GM23248 (cell line): ENCODE data around the gene ALDH1L1. TPM values are rescaled to one million over a fixed set of nuclear protein-coding genes. Genes with fewer than 3 reads are reported as not detected.

ENCODE experiments used
- DNase-seq: peaks from one replicate; pipeline ENCODE4 v3.0.0-alpha.2; 2015
- H2AFZ ChIP-seq: fragments of 200-600 bp; sonication (generic); 2 replicates; pipeline ENCODE4 v1.6.1; 2016; ENCODE audit warnings: antibody characterized with exemption
- H3F3A ChIP-seq: fragments of 200-600 bp; sonication (generic); 2 replicates; pipeline ENCODE4 v1.6.1; 2016; ENCODE audit warnings: mild to moderate bottlenecking, antibody characterized with exemption, mixed run types; ENCODE audit not compliant: insufficient read depth
- H3K27ac ChIP-seq: fragments of 200-600 bp; sonication (generic); 2 replicates; pipeline ENCODE4 v1.5.1; 2016; ENCODE audit warnings: mild to moderate bottlenecking
- H3K27me3 ChIP-seq: fragments of 200-600 bp; sonication (generic); replicated peaks from 2 replicates; pipeline ENCODE4 v1.6.1; 2016; ENCODE audit warnings: mild to moderate bottlenecking; ENCODE audit not compliant: insufficient read depth
- H3K36me3 ChIP-seq: fragments of 200-600 bp; sonication (generic); 2 replicates; pipeline ENCODE4 v1.6.1; 2016; ENCODE audit warnings: low read depth, mild to moderate bottlenecking
- H3K4me1 ChIP-seq: fragments of 200-600 bp; sonication (generic); 2 replicates; pipeline ENCODE4 v1.6.1; 2016; ENCODE audit warnings: mild to moderate bottlenecking; ENCODE audit not compliant: insufficient read depth
- H3K4me2 ChIP-seq: fragments of 200-600 bp; sonication (generic); one replicate; pipeline ENCODE4 v1.6.1; 2016; ENCODE audit warnings: mild to moderate bottlenecking; ENCODE audit not compliant: unreplicated experiment
- H3K4me3 ChIP-seq: fragments of 200-600 bp; sonication (generic); 2 replicates; pipeline ENCODE4 v1.5.1; 2016; ENCODE audit warnings: mild to moderate bottlenecking
- H3K79me2 ChIP-seq: fragments of 200-600 bp; sonication (generic); 2 replicates; pipeline ENCODE4 v1.6.1; 2016; ENCODE audit warnings: mild to moderate bottlenecking; ENCODE audit not compliant: insufficient read depth
- H3K9ac ChIP-seq: fragments of 200-600 bp; sonication (generic); 2 replicates; pipeline ENCODE4 v1.6.1; 2016; ENCODE audit warnings: mild to moderate bottlenecking
- H3K9me2 ChIP-seq: fragments of 200-600 bp; sonication (generic); 2 replicates; pipeline ENCODE4 v1.6.1; 2016; ENCODE audit warnings: mixed run types, mild to moderate bottlenecking, moderate library complexity; ENCODE audit not compliant: insufficient read depth
- H3K9me3 ChIP-seq: fragments of 200-600 bp; sonication (generic); one replicate; pipeline ENCODE4 v1.6.1; 2017; ENCODE audit warnings: low read depth
- H4K20me1 ChIP-seq: fragments of 200-600 bp; sonication (generic); 2 replicates; pipeline ENCODE4 v1.6.0; 2016; ENCODE audit not compliant: insufficient read depth
- EZH2 ChIP-seq: fragments of 200-600 bp; sonication (generic); IDR thresholded peaks from 2 replicates; pipeline ENCODE4 v1.6.1; 2018; ENCODE audit warnings: antibody characterized with exemption, mild to moderate bottlenecking; ENCODE audit not compliant: insufficient read depth, poor library complexity, severe bottlenecking
- EZH2phosphoT487 ChIP-seq: fragments of 200-600 bp; sonication (generic); IDR thresholded peaks from 2 replicates; pipeline ENCODE4 v1.6.1; 2018; ENCODE audit warnings: antibody characterized with exemption, moderate library complexity, mild to moderate bottlenecking, low read depth; ENCODE audit not compliant: insufficient read depth
- WGBS, 2 experiments: methylation state at CpG; one replicate each; pipeline ENCODE4 v1.1.6; 2015 to 2017; ENCODE audit warnings: low lambda C conversion rate in 2 of 2, low coverage in 1 of 2; ENCODE audit errors: missing lambda C conversion rate in 2 of 2; 5-methylcytosine and 5-hydroxymethylcytosine counted together
- in situ Hi-C: fragments of 300-500 bp; cut with MboI; formaldehyde crosslinking; loops from 2 replicates; pipeline ENCODE4 v1.15.0; 2020
- polyA plus RNA-seq: library from polyadenylated mRNA; unstranded; fragments of >200 nt; fragmentation: Nextera tagmentation; extraction: Ambion mirVana; gene quantifications from 2 replicates; pipeline ENCODE4 v1.2.1, GENCODE V29; 2016
- total RNA-seq: library from RNA; depleted of rRNA; stranded (reverse); fragments of >200 nt; shearing (Covaris generic); gene quantifications from 2 replicates; pipeline ENCODE4 v1.2.3, GENCODE V29; 2014

Gene ALDH1L1
- total and polyA plus RNA-seq, 2 experiments from 2014 or later = not detected

DNA sequence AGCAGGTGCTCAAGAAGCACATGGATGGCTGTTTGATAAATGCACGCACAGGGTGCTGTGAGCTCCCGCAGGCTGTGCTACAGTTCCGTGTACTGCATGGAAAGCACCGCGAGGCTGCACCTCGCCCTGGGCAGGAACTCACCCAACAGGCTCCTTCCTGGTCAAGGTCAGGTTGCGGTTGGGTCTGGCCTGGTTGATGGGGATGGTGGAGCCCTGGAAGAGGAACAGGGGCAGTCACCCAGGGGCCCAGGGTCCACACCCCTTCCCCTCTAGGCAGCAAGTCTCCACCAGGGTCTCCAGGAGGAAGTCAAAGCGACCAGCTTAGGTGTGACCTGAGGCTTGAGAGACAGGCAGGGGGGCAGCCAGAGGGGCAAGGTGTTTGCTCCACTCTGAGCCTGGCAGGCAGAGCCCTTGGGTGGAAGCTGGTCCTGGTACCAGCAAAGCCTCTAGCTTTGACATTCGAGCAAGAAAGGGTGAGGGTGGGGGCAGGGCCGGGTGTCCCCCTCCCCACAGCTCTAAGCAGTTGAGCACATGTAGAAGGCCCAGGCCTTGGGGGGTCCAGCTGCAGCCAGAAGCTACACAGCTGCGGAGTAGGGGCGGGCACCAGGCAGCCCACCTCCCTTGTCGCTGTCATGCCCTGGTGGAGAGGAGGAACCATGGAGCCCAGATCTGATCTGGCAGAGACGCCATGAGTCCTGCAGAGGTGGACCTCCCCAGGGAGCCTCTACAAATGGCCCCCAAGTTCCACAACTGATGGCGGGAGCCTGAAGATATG, 50.1 kb downstream of the ALDH1L1 start:
- in situ Hi-C loops = loop anchor here (10.0 kb wide), 1 partner anchor 265 kb away; the partner anchor contains the start of gene CFAP100
- no peaks in the 10 kb centered on the region for H4K20me1 ChIP-seq
- H3F3A ChIP-seq = no peaks in the 10 kb centered on the region
- DNase-seq = no peak
- no peak overlapping the region for H3K27ac ChIP-seq
- H3K9me2 ChIP-seq = no peaks in the 10 kb centered on the region
- peaks cover 6% of the 10 kb centered on the region; the same call in 1 of the 2 replicates for H3K27me3 ChIP-seq
- no peak overlapping the region for H3K9ac ChIP-seq
- no peak overlapping the region for H2AFZ ChIP-seq
- H3K79me2 ChIP-seq = no peaks in the 10 kb centered on the region
- 61% methylated on average over 15 of the region's 15 CpGs for WGBS, 2 experiments
- H3K9me3 ChIP-seq = no peaks in the 10 kb centered on the region
- H3K4me3 ChIP-seq = no peak overlapping the region
- no peak overlapping the region for H3K4me2 ChIP-seq
- TF ChIP-seq EZH2 = no peak
- TF ChIP-seq EZH2phosphoT487 = no peak
- H3K4me1 ChIP-seq = no peaks in the 10 kb centered on the region
- no peaks in the 10 kb centered on the region for H3K36me3 ChIP-seq

DNA sequence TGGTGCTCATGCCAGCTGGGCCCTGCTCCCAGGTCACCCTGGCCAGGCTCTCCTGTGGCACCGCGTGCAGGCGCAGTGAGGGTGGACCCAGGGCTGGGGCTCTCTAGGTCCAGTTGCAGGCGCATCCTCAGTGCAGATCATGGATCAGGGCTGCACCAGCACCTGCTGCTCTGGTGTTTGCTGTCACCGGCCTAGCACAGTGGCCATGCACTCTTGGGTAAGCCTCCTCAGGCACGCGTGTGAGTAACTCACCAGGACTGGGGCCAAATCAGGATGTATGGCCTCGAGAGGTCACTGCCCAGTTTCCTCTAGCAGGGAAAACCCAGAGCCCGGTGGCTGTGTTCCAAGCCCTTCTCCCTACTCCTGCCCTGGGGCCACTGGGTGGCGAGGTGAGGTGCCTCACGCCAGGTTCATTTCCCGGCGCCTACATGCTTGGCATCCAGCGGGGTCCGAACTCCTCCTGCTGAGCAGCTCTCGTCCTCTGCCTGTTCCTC, 50.9 kb downstream of the ALDH1L1 start:
- H3K27me3 ChIP-seq = peaks cover 6% of the 10 kb centered on the region; the same call in 1 of the 2 replicates
- H3K36me3 ChIP-seq = no peaks in the 10 kb centered on the region
- H4K20me1 ChIP-seq = no peaks in the 10 kb centered on the region
- peak; percentile 26 for DNase-seq
- no peaks in the 10 kb centered on the region for H3F3A ChIP-seq
- no peak overlapping the region for H3K4me2 ChIP-seq
- no peaks in the 10 kb centered on the region for H3K4me1 ChIP-seq
- no peaks in the 10 kb centered on the region for H3K79me2 ChIP-seq
- WGBS, 2 experiments = 79 to 80% methylated on average over 16 of the region's 16 CpGs
- TF ChIP-seq EZH2phosphoT487 = no peak
- TF ChIP-seq EZH2 = no peak
- H3K9me2 ChIP-seq = no peaks in the 10 kb centered on the region
- H3K27ac ChIP-seq = no peak overlapping the region
- no peaks in the 10 kb centered on the region for H3K9me3 ChIP-seq
- no peak overlapping the region for H3K4me3 ChIP-seq
- in situ Hi-C loops = no loop called here
- H2AFZ ChIP-seq = no peak overlapping the region
- H3K9ac ChIP-seq = no peak overlapping the region

DNA sequence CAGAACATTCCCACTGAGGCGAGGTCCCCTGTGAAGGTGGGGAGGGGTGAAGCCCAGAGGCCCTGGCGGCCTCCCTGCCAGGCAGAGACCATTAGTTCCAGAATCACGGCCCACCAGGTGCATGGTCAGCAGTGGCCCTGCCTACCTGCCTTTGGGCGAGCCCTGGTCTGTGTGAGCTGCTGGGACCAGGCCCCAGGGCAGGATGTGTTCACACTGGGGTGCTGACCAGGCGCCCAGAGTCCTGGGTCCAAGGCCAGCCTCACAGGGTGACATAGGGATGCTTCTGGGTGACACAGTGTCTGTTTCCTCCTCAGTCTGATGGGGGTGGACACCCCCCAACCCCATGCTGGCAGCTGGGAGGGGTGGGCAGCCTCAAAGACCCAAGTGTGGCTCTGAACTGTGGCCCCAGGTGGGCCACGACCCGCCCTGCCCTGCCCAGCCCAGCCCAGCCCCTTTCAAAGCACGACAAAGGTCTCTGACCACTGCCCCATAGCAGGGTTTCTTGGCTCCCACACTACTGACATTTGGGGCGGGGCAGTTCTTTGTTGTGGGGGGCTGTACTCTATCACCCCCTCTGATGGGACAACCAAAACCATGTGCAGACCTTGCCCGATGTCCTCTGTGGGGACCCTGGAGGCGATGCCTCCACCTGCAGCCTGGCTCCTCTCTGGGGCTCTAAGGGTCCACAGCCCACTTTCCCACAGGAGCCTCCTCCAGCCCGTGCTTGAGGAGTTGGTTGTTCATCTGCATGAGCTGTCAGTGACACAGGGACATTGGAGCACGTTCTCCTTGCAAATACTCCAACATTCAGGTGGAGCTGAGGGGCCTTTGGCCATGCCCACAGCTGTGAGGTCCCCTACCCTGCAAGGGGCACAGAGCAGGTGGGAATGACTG, 51.6 kb downstream of the ALDH1L1 start:
- no peaks in the 10 kb centered on the region for H3K79me2 ChIP-seq
- H3K9me3 ChIP-seq = no peaks in the 10 kb centered on the region
- H3F3A ChIP-seq = no peaks in the 10 kb centered on the region
- H3K9me2 ChIP-seq = no peaks in the 10 kb centered on the region
- no peak overlapping the region for H3K27ac ChIP-seq
- no peaks in the 10 kb centered on the region for H3K4me1 ChIP-seq
- no peak overlapping the region for H3K9ac ChIP-seq
- no peak for DNase-seq
- no peaks in the 10 kb centered on the region for H3K36me3 ChIP-seq
- H3K4me3 ChIP-seq = no peak overlapping the region
- peaks cover 6% of the 10 kb centered on the region; the same call in 1 of the 2 replicates for H3K27me3 ChIP-seq
- no peak overlapping the region for H3K4me2 ChIP-seq
- WGBS, 2 experiments = 48 to 53% methylated on average over 9 to 13 of the region's 13 CpGs
- H2AFZ ChIP-seq = no peak overlapping the region
- in situ Hi-C loops = no loop called here
- TF ChIP-seq EZH2 (no peak), EZH2phosphoT487 (no peak)
- no peaks in the 10 kb centered on the region for H4K20me1 ChIP-seq

DNA sequence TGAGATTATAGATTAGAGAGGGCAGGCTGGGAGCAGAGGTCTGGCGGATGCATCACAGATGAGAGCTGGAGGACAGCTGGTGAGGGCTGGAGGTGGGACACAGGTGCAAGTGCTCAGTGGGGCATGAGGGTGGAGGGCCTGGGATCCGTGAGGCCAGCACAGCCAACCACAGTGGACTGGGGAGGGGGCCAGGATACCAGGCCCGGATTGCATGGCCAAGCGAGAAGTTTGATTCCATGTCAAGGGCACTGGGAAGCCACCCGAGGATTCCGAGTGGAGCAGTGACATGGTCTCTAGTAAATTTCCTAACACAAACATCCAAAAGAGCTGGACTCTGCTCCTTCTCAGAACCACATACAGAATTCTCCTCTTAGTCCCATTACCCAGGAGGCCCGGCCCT, 52.5 kb downstream of the ALDH1L1 start:
- Histone ChIP-seq H3K27me3 (peaks cover 6% of the 10 kb centered on the region), H3K4me2 (no peak overlapping the region), H2AFZ (no peak overlapping the region), H3F3A (no peaks in the 10 kb centered on the region), H3K27ac (no peak overlapping the region), H4K20me1 (no peaks in the 10 kb centered on the region), H3K4me3 (no peak overlapping the region), H3K9me3 (no peaks in the 10 kb centered on the region), H3K4me1 (no peaks in the 10 kb centered on the region), H3K36me3 (no peaks in the 10 kb centered on the region), H3K79me2 (no peaks in the 10 kb centered on the region), H3K9ac (no peak overlapping the region), H3K9me2 (no peaks in the 10 kb centered on the region)
- TF ChIP-seq EZH2phosphoT487 = no peak
- no peak for TF ChIP-seq EZH2
- DNase-seq = no peak
- WGBS, 2 experiments = 58 to 61% methylated on average over 7 of the region's 7 CpGs
- in situ Hi-C loops = no loop called here
